T-helper 22 cell (primary cell): ENCODE data around the gene TSEN34.
A peak's percentile ranks its signal among the peaks of the same experiment; 100 is the strongest.
"Not testable (repeated sequence)": the region's sequence is repeated elsewhere in the genome, so short reads cannot be mapped to it uniquely, and the experiment has no call there.

Experiments used
- DNase-seq: peaks from one replicate; pipeline ENCODE4 v3.0.0-alpha.2; 2020; ENCODE audit warnings: low read depth

TSEN34 gene

DNA sequence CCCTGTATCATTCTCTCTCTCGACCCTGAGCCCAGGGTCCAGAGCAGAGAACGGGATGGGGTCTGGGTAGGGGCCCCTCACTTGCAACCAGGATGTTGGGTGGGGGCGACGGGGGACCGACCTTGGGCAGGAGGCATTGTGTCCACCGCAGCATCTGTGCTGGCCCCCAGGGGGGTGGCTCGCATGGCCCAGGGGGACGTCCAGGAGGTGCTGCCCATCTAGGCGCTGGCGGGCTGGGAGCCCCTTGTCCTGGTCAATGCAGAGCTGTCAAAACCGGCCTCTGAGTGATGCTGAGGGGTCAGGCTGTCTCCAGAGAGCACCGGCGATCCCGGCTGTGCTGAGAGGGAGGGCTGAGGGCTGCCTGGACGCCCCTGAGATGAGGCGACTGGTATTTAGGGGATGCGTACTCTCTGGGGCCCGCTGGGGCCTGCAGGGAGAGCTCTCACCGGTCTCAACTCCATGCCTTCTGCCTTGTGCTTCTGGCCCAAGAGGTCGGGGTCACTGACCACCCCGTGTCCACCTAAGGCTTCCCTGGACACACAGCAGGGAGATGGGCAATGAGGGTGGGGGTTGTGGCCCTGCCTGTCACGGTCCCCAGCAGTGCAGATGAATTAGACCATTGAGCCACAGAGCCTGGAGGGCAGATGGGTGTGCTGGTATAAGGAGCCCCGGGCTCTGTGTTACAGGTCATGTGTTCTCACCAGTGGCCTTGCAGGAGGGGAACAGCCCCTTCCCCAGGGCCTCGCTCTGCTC, 18.1 kb downstream of the TSEN34 start:
- DNase-seq: no peak

- no peak for DNase-seq
Observed at GRCh38 chr19:54209811-54210494, 18.8 kb downstream of the TSEN34 start.

- no peak for DNase-seq
Observed at GRCh38 chr19:54211235-54211634, 20.1 kb downstream of the TSEN34 start.

GRCh38 chr19:54214217-54214616, 23.1 kb downstream of the TSEN34 start:
- not testable (repeated sequence) for DNase-seq

DNA sequence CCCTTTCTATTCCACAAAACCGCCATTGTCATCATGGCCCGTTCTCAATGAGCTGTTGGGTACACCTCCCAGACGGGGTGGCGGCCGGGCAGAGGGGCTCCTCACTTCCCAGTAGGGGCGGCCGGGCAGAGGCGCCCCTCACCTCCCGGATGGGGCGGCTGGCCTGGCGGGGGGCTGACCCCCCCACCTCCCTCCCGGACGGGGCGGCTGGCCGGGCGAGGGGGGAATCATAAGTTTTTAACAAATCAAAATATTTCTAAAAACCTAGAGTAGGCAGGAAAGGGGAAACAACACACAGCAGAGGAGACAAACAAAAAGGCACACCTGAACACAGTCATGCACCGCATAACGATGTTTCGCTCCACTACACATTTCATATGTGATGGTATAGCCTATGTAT, 23.6 kb downstream of the TSEN34 start:
- not testable (repeated sequence) for DNase-seq

DNA sequence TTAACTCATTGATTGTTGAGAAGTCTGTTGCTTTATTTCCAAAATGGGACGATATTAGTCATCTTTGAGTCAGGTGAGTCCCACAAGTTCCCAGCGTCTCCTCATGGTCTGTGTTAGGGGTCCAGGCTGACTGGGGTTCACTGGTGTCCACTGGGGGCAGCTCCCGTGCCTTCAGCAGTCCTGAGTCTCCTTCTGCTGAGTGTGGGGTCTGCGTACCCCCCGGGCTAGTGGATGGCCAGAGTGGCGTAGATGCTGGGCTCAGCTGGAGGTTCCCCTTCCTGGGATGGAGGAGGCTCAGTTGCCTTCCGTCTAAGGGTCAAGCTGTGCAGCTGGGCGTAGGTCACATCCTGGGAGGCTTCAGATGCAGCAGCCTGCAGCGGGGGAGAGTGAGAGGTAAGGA, 25.8 kb downstream of the TSEN34 start:
- DNase-seq: no peak

DNA sequence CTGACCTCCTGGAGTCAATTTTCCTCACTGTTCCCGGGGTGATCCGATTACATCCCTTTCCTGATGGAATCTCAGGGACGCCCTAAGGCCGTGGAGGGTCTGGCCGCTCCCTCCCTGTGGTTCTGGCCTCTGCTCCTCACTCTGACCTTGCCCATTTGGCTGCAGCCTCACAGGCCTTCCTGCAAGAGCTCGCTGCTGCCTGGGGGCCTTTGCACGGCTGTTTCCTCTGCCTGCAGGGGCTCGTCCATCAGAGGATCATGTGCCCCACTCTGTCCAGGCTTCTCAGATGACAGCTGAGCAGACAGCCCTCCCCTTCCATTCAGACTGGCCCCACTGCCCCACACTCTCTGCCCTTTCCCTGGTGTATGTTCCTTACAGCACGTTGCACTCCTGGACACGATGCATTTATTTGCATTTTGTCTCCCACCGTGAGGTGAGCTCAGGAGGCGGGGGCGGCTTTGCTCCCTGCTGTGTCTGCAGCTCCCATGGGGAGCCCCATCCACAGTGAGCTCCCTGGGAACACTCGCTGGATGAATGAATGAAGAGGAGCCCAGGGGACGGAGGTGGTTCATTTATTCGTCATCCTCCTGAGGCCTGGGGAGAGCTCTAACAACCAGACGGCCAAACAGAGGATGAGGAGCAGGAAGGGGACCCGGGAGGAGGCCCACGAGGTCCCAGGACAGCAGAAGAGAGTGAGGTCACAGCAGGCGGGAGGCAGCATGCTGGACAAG, 26.6 kb downstream of the TSEN34 start:
- DNase-seq: not testable (repeated sequence)

- DNase-seq: no peak
Observed at GRCh38 chr19:54218259-54218658, 27.2 kb downstream of the TSEN34 start.

DNA sequence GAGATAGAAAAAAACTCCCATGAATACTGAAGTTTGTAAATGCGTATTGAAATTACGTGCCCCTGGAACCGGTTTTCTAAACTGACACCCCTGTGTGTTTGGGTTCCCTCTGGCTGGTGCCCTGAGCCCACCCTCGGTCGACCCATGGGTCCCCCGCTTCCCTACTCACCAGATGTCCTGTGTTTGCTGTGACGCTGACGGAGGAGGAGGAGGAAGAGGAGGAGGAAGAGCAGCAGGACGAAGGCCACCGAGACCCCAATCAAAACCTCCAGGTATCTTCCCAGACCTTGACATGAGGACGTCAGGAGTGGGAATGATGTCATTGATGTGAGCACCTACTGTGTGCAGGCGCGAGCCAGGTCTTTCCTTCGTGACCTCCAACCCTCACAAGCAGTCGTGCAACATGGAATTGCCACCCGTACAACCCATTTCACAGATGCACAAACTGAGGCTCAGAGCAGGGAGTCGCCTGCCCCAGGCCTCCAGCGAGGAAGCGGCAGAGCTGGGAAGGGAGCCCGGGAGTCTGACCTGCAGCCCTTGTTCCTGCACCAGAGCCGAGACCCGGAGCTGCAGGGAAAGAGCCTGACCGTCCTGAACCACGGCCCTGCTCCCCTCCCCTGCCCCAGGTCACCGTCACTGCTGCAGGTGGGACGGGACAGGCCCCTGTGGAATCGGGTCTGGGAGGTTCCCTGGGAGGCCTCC, 28.0 kb downstream of the TSEN34 start:
- DNase-seq: no peak

DNA sequence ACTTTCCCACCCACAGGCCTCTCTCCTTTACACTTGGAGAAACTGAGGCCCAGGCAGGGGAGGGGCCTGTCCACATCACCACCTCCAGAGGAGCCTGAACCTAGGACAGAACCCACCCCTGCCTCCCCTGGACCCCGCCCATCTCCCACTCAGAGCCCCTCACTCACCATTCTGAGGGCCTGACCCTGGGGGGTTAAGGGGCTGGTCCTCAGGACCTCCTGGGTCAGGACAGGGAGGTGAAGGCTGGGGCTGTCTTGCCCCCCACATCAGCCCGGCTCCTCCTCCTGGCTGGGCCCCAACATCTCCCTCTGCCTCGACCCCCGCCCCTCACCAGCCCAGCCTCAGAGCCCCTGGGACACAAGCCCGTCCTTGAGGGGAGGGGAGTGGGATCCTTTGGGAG, 28.6 kb downstream of the TSEN34 start:
- DNase-seq: not testable (repeated sequence)

DNA sequence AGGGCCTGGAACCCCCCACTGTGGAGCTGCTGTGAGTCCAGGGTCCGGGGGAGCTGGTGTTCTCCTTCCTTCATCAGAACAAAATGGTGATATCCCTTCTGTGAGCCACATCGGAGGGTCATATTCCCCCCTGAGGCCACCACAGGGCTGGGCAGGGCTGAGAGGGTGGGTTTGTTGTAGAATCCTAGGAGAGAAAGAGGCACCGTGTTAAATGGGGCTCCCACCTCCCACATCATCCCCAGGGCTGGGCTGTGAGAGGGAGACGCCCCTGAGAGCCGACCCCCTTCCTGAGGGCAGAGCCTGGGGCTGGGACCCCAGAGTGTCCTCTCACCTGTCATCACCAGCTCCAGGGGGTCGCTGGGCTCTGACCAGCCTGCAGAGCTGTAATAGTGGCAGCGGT, 30.8 kb downstream of the TSEN34 start:
- DNase-seq: not testable (repeated sequence)

DNA sequence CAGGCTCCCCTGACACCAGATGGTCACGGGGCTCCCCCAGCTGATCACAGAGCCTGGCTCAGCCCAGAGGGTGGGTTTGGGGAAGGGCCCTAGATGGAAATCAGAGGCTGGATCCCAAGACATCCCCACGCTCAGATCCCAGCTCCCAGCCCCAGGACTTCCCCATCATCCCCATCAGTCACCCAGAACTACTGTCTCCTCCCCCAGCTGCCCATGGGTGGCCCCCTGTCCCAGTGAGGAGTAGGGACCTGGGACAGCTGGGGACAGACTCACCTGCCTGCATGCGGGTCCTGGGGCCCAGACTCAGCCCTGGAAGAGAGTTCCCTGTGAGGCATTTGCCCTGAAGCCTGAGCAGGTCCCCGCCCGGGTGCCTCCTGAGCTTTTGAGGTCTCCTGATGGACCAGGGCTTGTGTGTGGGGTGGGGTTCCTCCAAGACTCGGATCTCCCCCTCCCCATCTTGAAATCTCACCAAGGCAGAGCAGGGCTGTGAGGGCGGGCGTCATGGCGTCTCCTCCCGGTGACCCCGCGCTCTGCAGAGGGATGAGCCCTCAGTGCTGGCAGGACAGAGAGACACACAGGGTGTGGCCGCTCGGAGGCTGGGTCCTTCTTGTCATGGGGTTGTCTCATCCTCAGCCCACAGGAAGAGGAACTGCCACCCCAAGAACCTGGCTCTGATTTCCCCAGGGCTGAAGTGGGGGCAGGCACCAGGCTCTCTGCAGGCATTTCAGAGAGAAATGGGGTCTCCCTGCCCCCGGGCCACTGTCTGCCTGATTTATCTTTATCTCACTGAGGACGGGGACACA, 31.6 kb downstream of the TSEN34 start, which contains the start of gene LILRB3:
LILRB3 (minus strand) TSS at position 534 of the 803 bp plus-strand sequence; CDS start at position 503, 31 bp downstream.
- DNase-seq: not testable (repeated sequence)

DNA sequence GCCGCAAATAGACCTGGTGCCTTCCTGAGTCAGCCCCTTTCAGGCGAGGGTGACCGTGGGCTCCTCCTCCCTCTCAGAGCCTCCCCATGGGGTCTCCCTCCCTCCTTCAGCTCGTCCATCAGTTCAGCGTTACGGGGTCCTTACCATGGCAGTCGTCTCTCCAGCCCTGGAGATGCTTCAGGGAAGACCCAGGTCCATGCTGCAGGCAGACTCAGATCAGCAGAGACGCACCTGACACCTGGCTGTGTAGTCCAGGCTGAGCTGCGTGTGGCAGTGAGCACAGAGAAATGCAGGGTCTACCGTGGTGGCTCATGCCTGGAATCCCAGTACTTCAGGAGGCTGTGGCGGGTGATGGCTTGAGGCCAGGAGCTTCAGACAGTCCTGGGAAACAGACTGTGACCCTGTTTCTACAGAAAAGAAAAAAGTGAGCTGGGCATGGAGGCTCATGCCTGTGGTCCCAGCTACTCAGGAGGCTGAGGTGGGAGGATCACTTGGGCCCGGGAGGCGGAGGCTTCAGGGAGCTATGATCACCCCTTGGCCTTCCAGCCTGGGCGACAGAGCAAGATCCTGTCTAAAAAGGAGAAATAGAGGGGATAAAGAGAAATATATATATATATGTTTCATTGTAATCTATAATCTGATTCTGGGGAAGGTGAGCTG, 32.3 kb downstream of the TSEN34 start:
- DNase-seq: not testable (repeated sequence)

- DNase-seq: not testable (repeated sequence)
Observed at GRCh38 chr19:54223937-54224281, 32.8 kb downstream of the TSEN34 start.

DNA sequence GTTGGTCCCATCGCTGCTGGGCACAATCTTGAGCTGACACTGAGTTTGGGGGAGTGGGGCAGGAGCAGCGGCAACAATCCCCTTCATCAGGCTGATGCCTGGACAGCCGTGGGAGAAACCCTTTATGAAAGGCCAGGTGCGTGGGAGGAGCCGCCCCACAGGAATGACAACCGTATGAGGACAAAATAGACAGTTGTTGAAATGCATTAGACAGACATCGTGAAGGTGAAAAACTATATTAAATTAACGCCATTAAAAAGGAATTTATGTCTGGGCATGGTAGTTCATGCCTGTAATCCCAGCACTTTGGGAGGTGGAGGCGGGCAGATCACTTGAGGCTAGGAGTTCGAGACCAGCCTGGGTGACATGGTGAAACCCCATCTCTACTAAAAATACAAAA, 33.5 kb downstream of the TSEN34 start:
- not testable (repeated sequence) for DNase-seq

GRCh38 chr19:54229146-54229545, 38.0 kb downstream of the TSEN34 start:
- DNase-seq: no peak

- no peak for DNase-seq
Observed at GRCh38 chr19:54230031-54230430, 38.9 kb downstream of the TSEN34 start.

GRCh38 chr19:54231077-54231931, 40.2 kb downstream of the TSEN34 start:
- peak; percentile 60 for DNase-seq

GRCh38 chr19:54233941-54234340, 42.8 kb downstream of the TSEN34 start:
- no peak for DNase-seq
